ENCODE data around the gene SLC38A6. TPM values are rescaled to one million over a fixed set of nuclear protein-coding genes. Genes with fewer than 3 reads are reported as not detected.

SLC38A6 gene
- 33.0 and 34.4 TPM in 2 replicates for total RNA-seq

DNA sequence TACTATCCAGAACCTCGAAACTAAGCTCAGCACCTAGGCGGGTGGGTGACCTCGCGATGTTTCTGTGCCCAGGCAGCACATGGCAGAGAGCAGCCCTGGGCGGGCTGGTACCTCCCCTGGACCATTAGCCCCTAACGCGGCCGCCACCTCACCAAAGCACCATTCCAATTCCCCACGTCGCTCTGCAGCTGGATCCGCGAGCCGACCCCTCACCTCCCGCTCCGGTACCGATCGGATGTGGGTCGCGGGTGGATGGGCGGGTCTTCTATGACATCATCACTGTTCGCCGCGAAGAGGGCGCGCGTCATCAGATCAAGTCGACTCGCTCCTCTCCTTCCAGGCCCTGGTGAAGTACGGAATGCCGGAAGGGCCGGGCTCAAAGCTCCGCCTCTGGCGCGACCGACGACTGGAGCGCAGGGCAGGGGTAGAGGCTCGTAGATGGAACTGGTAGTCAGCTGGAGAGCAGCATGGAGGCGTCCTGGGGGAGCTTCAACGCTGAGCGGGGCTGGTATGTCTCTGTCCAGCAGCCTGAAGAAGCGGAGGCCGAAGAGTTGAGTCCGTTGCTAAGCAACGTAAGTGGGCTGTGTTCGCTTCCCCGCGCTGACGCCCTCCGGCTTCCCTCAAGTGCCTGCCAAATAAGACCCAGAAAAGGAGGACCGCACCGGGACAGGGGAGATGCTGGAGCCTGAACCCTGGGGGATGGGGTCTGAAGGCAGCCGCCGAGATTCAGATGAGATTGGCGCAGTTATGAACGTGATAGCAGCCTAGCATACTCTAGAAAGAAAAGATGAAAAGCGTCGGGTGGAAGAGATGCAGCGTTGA, at the start of gene SLC38A6, which contains the start of gene TRMT5:
Gene SLC38A6 (plus strand): TSS at position 435 of the 822 bp plus-strand sequence. CDS start 33 bp downstream, at position 468.
Gene TRMT5 (minus strand): TSS at position 269 of the 822 bp plus-strand sequence. CDS start 106 bp downstream, at position 163.

Other genes with a start within 250 kb of the SLC38A6 start
- 46.7 and 89.0 TPM in 2 replicates for gene MNAT1, start 246.5 kb upstream of the SLC38A6 start, total RNA-seq
- 13.0 and 17.8 TPM in 2 replicates for gene TRMT5, start 166 bp upstream of the SLC38A6 start, total RNA-seq